ENCODE results near the gene NEK4.
"Not testable (repeated sequence)": the region's sequence is repeated elsewhere in the genome, so short reads cannot be mapped to it uniquely, and the experiment has no call there.

Gene NEK4

GRCh38 chr3:52676201-52676600 is 94.5 kb downstream of the NEK4 start:
- DNase-seq, result not testable (repeated sequence)

- DNase-seq, result no peak
These were observed 99.1 kb downstream of the NEK4 start for GRCh38 chr3:52671676-52672075.

GRCh38 chr3:52670621-52671521 is 99.9 kb downstream of the NEK4 start:
- peak in 1 of 51 donors; percentile 29 for DNase-seq

- DNase-seq, result no peak
These were observed 107.6 kb downstream of the NEK4 start for GRCh38 chr3:52663098-52663497.

GRCh38 chr3:52660046-52660445 is 110.7 kb downstream of the NEK4 start:
- DNase-seq, result no peak
